Caco-2 (cell line): ENCODE data around the gene TM7SF3. TPM values are rescaled to one million over a fixed set of nuclear protein-coding genes. Genes with fewer than 3 reads are reported as not detected.

Source experiments
- BruUV-seq: library from RNA; stranded (reverse); fragments of 400-500 nt; replicated peaks from 2 replicates; lab custom pipeline; 2021; lab: Mats Ljungman, UMichigan
- CTCF ChIA-PET: fragments of 300-600 bp; sonication (Branson Sonifier 250); formaldehyde crosslinking; loops from one replicate; lab custom pipeline; 2022; ENCODE audit warnings: antibody characterized with exemption; lab: Charles Lee
- POLR2A ChIA-PET: fragments of 300-600 bp; sonication (Branson Sonifier 250); formaldehyde crosslinking; loops from one replicate; lab custom pipeline; 2022; ENCODE audit warnings: antibody characterized with exemption; lab: Charles Lee
- DNase-seq, 2 experiments: peaks; one replicate each; pipeline versions ENCODE4 v3.0.0 to v3.0.0-alpha.2; 2020 to 2022
- H3K27me3 ChIP-seq: replicated peaks from 2 replicates; pipeline ENCODE4 v1.6.0; 2011; ENCODE audit warnings: low read length; ENCODE audit not compliant: control insufficient read depth, insufficient read depth
- H3K36me3 ChIP-seq: 2 replicates; pipeline ENCODE4 v1.5.1; 2011; ENCODE audit warnings: low read length; ENCODE audit not compliant: control insufficient read depth, insufficient read depth
- H3K4me1 ChIP-seq: fragments of 250-450 bp; sonication (Bioruptor Pico); 2 replicates; pipeline ENCODE4 v1.5.1; 2020; ENCODE audit warnings: mild to moderate bottlenecking
- H3K4me3 ChIP-seq: 2 replicates; pipeline ENCODE4 v1.5.1; 2011; ENCODE audit warnings: low read depth, mild to moderate bottlenecking, control low read depth, low read length
- H3K9me3 ChIP-seq: fragments of 250-450 bp; sonication (Bioruptor Pico); 2 replicates; pipeline ENCODE4 v1.5.1; 2020; ENCODE audit warnings: mild to moderate bottlenecking, moderate library complexity
- H3K27ac Mint-ChIP-seq: one replicate; pipeline ENCODE4 v1.8.0; 2022; ENCODE audit warnings: mixed read lengths; ENCODE audit not compliant: unreplicated experiment
- H3K27me3 Mint-ChIP-seq: one replicate; pipeline ENCODE4 v1.8.0; 2022; ENCODE audit warnings: mixed read lengths; ENCODE audit not compliant: insufficient read depth, unreplicated experiment
- H3K36me3 Mint-ChIP-seq: one replicate; pipeline ENCODE4 v1.8.0; 2022; ENCODE audit warnings: mild to moderate bottlenecking, mixed read lengths; ENCODE audit not compliant: insufficient read depth, unreplicated experiment
- H3K4me1 Mint-ChIP-seq: one replicate; pipeline ENCODE4 v1.8.0; 2022; ENCODE audit warnings: low read depth, mixed read lengths; ENCODE audit not compliant: unreplicated experiment
- H3K4me3 Mint-ChIP-seq: one replicate; pipeline ENCODE4 v1.8.0; 2022; ENCODE audit warnings: mild to moderate bottlenecking, moderate library complexity, mixed read lengths; ENCODE audit not compliant: unreplicated experiment
- H3K9me3 Mint-ChIP-seq: one replicate; pipeline ENCODE4 v1.8.0; 2022; ENCODE audit warnings: mixed read lengths; ENCODE audit not compliant: unreplicated experiment
- CTCF ChIP-seq, 2 experiments: fragments of 200-600 bp in 1 of 2; IDR thresholded peaks; 1 replicate in 1 of 2; 2 replicates in 1 of 2; pipeline versions ENCODE4 v1.5.1 to v1.8.0; 2011 to 2022; ENCODE audit warnings: antibody characterized with exemption in 1 of 2, control low read depth in 1 of 2, inconsistent platforms in 1 of 2, low read depth in 1 of 2, low read length in 1 of 2, mild to moderate bottlenecking in 1 of 2, moderate library complexity in 1 of 2; ENCODE audit not compliant: insufficient read depth in 1 of 2, severe bottlenecking in 1 of 2, unreplicated experiment in 1 of 2
- intact Hi-C: fragments of 100-400 bp; cut with micrococcal nuclease; formaldehyde crosslinking; loops from one replicate; pipeline ENCODE4 v1.10.0; 2022; ENCODE audit not compliant: unreplicated experiment
- total RNA-seq: library from RNA; stranded (reverse); gene quantifications from 2 replicates; pipeline ENCODE4 v1.2.3, GENCODE V29; 2022

The TM7SF3 gene
- total RNA-seq, 1 experiment from 2014 or later = 83.0 TPM

GRCh38 chr12:26936559-26937442 is 77.4 kb downstream of the TM7SF3 start:
- Histone ChIP-seq H3K9me3 (no peaks in the 10 kb centered on the region), H3K4me1 (peaks cover 22% of the 10 kb centered on the region), H3K27me3 (no peaks in the 10 kb centered on the region), H3K4me3 (peak overlapping the region; percentile 96), H3K36me3 (no peaks in the 10 kb centered on the region)
- Mint-ChIP-seq H3K4me3 (peak overlapping the region; percentile 95), H3K36me3 (peaks cover 18% of the 10 kb centered on the region), H3K27me3 (no peaks in the 10 kb centered on the region), H3K4me1 (peaks cover 23% of the 10 kb centered on the region), H3K9me3 (no peaks in the 10 kb centered on the region), H3K27ac (peak overlapping the region; percentile 91)
- DNase-seq = no peak
- BruUV-seq = no TSS peak
- POLR2A ChIA-PET = no interaction called here
- CTCF ChIA-PET = no interaction called here
- intact Hi-C loops = loop anchor here (5.0 kb wide), 1 partner anchor 424 kb away; no protein-coding TSS in a partner anchor
- no peak for TF ChIP-seq CTCF (IDR thresholded peaks at IDR 0.05; ENCODE audit: insufficient read depth in 1 of 2, low read depth in 1 of 2, low read length in 1 of 2, severe bottlenecking in 1 of 2, unreplicated experiment in 1 of 2)

- no peak for TF ChIP-seq CTCF (IDR thresholded peaks at IDR 0.05; ENCODE audit: insufficient read depth in 1 of 2, low read depth in 1 of 2, low read length in 1 of 2, severe bottlenecking in 1 of 2, unreplicated experiment in 1 of 2)
- no peaks in the 10 kb centered on the region for H3K27me3 Mint-ChIP-seq
- intact Hi-C loops = loop anchor here (5.0 kb wide), 1 partner anchor 424 kb away; no protein-coding TSS in a partner anchor
- DNase-seq = no peak
- Histone ChIP-seq H3K36me3 (no peaks in the 10 kb centered on the region), H3K4me3 (no peak overlapping the region), H3K9me3 (no peaks in the 10 kb centered on the region), H3K27me3 (no peaks in the 10 kb centered on the region), H3K4me1 (peaks cover 22% of the 10 kb centered on the region)
- H3K4me1 Mint-ChIP-seq = peaks cover 23% of the 10 kb centered on the region
- peaks cover 18% of the 10 kb centered on the region for H3K36me3 Mint-ChIP-seq
- no TSS peak for BruUV-seq
- no peaks in the 10 kb centered on the region for H3K9me3 Mint-ChIP-seq
- CTCF ChIA-PET = no interaction called here
- H3K27ac Mint-ChIP-seq = no peak overlapping the region
- POLR2A ChIA-PET = no interaction called here
- H3K4me3 Mint-ChIP-seq = no peak overlapping the region
These were observed 78.4 kb downstream of the TM7SF3 start for GRCh38 chr12:26935636-26936378.

- 0 out of 2 replicates have a peak, but pooled peaks cover 3% of the 10 kb centered on the region for H3K4me1 ChIP-seq
- no peaks in the 10 kb centered on the region for H3K27me3 ChIP-seq
- peaks cover under 1% of the 10 kb centered on the region for H3K4me1 Mint-ChIP-seq
- ChIA-PET CTCF (no interaction called here), POLR2A (interaction anchor here (0.6 kb wide), 1 partner anchor 93 kb away, joined by 3 read pairs; the partner anchor contains the start of gene MED21)
- H3K4me3 ChIP-seq = no peak overlapping the region
- H3K9me3 Mint-ChIP-seq = no peaks in the 10 kb centered on the region
- peaks cover 39% of the 10 kb centered on the region for H3K36me3 Mint-ChIP-seq
- no peaks in the 10 kb centered on the region for H3K9me3 ChIP-seq
- H3K4me3 Mint-ChIP-seq = no peak overlapping the region
- TF ChIP-seq CTCF (IDR thresholded peaks at IDR 0.05; ENCODE audit: insufficient read depth in 1 of 2, low read depth in 1 of 2, low read length in 1 of 2, severe bottlenecking in 1 of 2, unreplicated experiment in 1 of 2) = no peak
- no TSS peak for BruUV-seq
- intact Hi-C loops = no loop called here
- H3K27me3 Mint-ChIP-seq = no peaks in the 10 kb centered on the region
- DNase-seq = no peak
- no peaks in the 10 kb centered on the region for H3K36me3 ChIP-seq
- H3K27ac Mint-ChIP-seq = no peak overlapping the region
These were observed 84.6 kb downstream of the TM7SF3 start for GRCh38 chr12:26929590-26929989.
